Esophagus mucosa (tissue), 1 donor: Measurements from ENCODE around the gene ATXN3. TPM values are rescaled to one million over a fixed set of nuclear protein-coding genes. Genes with fewer than 3 reads are reported as not detected.
A peak's percentile ranks its signal among the peaks of the same experiment; 100 is the strongest.

ENCODE experiments used
- ATAC-seq: fragments of 200-7000 bp; cut with Tn5 transposase; one replicate; pipeline ENCODE4 v1.9.1; 2020
- total RNA-seq: library from RNA; stranded (reverse); gene quantifications from one replicate; pipeline ENCODE4 v1.2.4, GENCODE V29; 2023
- donor health status: DM: yes; HTN: yes; CAD: no.

ATXN3 gene
- total RNA-seq: 20.4 TPM

DNA sequence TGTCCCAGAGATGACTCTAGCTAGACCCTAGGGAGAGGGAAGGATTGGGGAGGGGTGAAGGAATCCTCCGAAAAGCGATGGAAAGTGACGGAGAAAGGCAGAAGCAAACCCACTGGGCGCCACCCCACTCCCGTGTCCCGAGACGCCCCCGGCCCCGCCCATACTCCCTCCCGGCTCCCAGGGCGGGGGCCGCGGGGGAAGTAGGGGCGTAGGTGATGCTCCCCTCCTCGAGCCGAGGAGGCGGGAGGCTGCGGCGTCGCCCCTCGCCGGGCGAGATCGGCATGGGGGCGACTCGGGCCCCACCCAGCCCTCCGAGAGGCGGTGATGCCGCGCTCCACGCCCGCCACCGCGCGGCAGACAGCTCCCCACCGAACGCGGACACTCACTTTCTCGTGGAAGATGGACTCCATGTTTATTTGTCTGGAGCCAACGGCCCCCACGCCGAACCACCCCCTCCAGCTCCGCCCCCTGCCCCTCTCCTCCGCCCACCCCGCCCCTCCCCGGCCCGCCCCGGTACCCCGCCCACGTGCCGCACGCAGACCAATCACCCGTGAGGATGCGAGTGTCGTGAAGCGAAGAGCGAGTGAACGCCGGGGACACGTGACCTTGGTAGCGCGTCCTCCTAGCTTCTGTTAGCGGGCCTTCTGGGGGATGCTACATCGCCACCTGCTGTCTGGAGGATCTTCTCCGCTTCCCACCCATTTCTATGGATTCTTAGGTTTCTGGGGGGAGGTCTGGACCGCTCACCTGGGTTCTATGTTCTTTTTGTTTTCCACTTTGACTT, at the start of gene ATXN3:
Gene ATXN3 (minus strand): TSS at position 440 of the 784 bp plus-strand sequence. CDS start 30 bp downstream, at position 410.
- peak; percentile 98 for ATAC-seq

DNA sequence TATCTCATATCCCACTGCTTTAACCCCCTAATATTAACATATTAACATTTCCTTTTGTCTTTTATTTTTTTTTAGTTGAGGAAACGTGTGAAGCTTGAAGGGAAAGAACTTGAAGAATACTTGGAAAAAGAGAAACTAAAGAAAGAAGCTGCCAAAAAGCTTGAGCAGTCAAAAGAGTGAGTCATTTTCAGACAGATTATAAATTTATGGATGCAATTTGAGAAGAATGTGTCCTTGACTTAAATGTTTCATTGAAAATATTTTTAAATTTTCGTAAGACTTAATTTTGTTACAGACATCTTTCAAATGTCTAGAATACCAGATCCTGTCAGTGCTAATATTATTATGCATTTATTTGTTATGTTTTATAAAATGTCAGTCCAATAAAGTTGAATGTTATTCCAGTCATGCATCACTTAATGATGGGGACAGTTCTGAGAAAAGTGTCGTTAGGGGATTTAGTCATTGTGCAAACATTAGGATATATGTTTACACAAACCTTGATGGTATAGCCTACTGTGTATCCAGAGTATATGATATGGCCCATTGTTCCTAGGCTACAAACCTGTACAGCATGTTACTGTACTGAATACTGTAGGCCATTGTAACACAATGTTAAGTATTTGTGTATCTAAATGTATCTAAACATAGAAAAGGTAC, 48.0 kb upstream of the ATXN3 start:
- ATAC-seq: no peak

- ATAC-seq: no peak
Measured at GRCh38 chr14:92153581-92153980, 47.2 kb upstream of the ATXN3 start.

GRCh38 chr14:92144708-92145107, 38.3 kb upstream of the ATXN3 start:
- no peak for ATAC-seq

DNA sequence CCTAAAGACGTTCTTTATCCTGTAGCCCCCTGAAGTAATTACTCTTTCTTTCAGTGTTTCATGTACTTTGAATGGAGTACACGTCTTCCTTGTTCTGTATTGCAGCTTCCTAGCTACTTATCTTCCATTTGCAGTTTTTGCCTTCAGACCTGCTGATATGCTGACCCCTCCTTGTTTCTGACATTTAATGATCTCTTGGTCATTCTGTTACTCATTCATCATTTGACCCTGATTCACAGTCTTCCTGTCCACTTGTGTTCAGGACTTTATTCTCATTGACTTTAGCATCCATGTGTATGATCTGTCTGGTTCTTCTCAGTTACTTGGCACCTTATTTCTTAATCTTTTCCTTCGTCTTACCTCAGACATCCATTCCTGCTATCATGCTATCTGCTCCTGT, 37.6 kb upstream of the ATXN3 start:
- no peak for ATAC-seq

GRCh38 chr14:92143309-92143708, 36.9 kb upstream of the ATXN3 start:
- ATAC-seq: no peak

GRCh38 chr14:92135269-92135668, 28.9 kb upstream of the ATXN3 start:
- no peak for ATAC-seq

- ATAC-seq: no peak
Measured at GRCh38 chr14:92134456-92134855, 28.1 kb upstream of the ATXN3 start.

GRCh38 chr14:92122761-92123160, 16.4 kb upstream of the ATXN3 start:
- ATAC-seq: no peak

DNA sequence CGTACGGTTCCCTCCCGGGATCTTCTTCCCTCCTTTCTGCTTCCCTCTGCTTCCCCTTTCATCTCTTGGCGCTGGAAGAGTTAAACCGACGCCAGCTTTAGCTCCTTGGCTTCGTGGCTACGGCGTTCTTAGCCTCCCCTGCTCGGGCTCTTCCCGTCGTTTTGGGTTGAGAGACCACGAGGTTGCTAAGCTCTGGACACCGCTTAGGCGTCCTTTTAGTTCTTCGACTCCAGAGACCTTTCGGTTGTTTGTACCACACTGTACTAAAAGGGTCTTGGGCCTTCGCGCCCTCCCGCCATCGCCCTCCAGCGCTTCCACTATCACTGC, 15.9 kb upstream of the ATXN3 start:
- ATAC-seq: peak; percentile 36

GRCh38 chr14:92121670-92122350, 15.4 kb upstream of the ATXN3 start, which contains the start of the genes CPSF2 and NDUFB1:
CPSF2 (plus strand) TSS chr14:92121969; CDS start chr14:92130985, 9,016 bp downstream.
NDUFB1 (minus strand) TSS chr14:92121706; CDS start chr14:92117637, 4,069 bp downstream.
- peak; percentile 85 for ATAC-seq

- ATAC-seq: peak; percentile 12
Measured at GRCh38 chr14:92121207-92121669, 14.9 kb upstream of the ATXN3 start.

DNA sequence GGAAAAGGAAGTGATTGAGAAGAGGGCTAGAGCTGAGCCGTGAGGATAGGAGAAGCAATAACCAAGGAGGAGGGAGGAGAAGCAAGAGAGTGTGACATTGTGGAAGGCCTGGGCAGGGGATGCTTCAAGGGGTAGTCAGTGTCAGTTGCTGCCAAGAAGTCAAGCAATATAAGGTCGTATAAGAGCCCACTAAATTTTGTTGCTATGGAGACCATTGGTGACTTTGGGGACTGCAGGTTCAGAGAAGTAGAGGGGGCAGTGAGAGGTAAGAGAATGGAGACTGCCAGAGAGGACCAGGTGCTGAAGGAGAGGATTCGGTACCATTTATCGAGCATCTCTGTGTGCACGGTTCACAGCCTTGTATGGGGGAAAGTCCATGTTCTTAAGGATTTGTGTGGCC, 3.1 kb upstream of the ATXN3 start:
- ATAC-seq: no peak

DNA sequence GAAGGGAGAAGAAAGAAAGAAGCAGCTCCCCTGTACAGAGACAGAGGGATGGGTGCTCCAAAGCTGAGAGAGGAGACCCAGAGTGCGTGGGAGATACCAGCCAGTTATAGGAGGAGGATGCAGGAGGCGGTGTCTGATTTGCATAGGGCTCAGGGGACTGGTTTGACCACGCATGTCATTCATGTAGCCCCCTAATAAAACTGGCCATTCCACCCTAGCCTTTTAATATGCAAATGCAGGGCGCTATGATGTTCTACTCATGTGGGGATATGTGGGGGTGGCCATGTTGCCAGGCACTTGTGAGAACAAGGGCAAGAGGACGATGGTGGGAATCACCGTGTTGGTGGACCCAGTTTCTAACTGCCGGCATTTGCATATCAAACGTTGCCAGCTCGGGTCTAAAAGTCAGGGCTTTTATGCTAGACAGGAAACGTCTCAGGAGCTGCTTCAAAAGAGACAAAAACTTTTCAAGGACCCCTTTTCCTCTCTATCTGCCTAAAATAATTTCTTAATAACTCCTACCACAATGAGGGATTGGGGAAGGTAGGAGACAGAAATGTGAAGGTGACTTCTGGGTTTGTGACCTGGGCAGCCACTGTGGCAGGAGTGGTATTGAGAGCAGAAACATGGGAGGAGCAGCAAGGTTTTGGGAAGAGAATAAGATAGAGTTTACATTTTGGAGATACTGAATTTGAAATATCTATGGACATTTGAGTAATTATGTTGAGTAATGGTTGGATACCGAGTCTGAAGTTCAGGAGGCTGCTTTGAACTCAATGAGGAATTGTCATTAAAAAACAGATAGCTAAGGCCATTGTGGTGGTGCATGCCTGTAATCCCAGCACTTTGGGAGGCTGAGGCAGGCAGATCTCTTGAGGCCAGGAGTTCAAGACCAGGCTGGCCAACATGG, 2.2 kb upstream of the ATXN3 start:
- ATAC-seq: no peak

GRCh38 chr14:92105893-92106142, 564 bp downstream of the ATXN3 start:
- ATAC-seq: peak; percentile 29

- no peak for ATAC-seq
Measured at GRCh38 chr14:92105073-92105892, 1.1 kb downstream of the ATXN3 start.

DNA sequence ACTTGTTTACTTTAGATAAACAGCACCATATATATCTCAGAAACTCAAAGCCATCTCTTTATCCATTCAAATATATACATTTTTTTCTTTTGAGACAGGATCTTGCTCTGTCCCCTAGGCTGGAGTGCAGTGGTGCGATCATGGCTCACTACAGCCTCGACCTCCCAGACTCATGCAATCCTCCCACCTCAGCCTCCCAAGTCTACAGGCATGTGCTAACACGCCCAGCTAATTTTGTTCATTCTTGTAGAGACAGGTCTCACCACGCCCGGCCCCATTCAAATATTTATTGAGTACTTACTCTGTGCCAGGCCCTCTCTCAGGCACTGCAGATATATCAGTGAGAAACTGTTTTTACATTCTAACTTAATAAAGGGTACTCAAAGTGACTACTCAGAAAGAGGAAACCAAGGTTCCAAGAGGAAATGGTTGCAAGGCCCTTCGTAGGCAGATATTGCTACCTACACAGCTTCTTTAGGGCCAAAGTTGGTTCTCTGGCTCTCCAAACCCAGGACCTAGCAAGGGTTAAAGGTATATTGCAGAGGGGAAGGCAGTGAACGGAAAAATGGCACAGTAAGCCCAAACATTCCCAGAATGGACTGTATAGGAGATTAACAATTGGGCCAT, 2.9 kb downstream of the ATXN3 start:
- ATAC-seq: no peak

GRCh38 chr14:92099802-92100201, 6.6 kb downstream of the ATXN3 start:
- no peak for ATAC-seq

- no peak for ATAC-seq
Measured at GRCh38 chr14:92093320-92093719, 13.1 kb downstream of the ATXN3 start.

GRCh38 chr14:92088494-92088893, 17.9 kb downstream of the ATXN3 start:
- ATAC-seq: no peak

- no peak for ATAC-seq
Measured at GRCh38 chr14:92074555-92074954, 31.8 kb downstream of the ATXN3 start.
